Coronary artery (tissue), 2 donors: ENCODE measurements around the gene YLPM1.

Source experiments
- DNase-seq: peaks from one replicate; pipeline ENCODE4 v3.0.0-alpha.2; 2017; ENCODE audit warnings: low spot score
- H3K27ac ChIP-seq, 2 donors: fragments of 200-600 bp; sonication (generic); one replicate each; pipeline ENCODE4 v1.5.1; 2016 to 2019
- H3K4me3 ChIP-seq: fragments of 200-600 bp; sonication (generic); 2 replicates; pipeline ENCODE4 v1.5.1; 2016; ENCODE audit warnings: mild to moderate bottlenecking, moderate library complexity
- TF ChIP-seq, protein P1 (sequence below): fragments of 200-600 bp; sonication (generic); IDR thresholded peaks from one replicate; pipeline ENCODE4 v1.5.1; 2019; ENCODE audit warnings: antibody characterized with exemption

YLPM1 gene

DNA sequence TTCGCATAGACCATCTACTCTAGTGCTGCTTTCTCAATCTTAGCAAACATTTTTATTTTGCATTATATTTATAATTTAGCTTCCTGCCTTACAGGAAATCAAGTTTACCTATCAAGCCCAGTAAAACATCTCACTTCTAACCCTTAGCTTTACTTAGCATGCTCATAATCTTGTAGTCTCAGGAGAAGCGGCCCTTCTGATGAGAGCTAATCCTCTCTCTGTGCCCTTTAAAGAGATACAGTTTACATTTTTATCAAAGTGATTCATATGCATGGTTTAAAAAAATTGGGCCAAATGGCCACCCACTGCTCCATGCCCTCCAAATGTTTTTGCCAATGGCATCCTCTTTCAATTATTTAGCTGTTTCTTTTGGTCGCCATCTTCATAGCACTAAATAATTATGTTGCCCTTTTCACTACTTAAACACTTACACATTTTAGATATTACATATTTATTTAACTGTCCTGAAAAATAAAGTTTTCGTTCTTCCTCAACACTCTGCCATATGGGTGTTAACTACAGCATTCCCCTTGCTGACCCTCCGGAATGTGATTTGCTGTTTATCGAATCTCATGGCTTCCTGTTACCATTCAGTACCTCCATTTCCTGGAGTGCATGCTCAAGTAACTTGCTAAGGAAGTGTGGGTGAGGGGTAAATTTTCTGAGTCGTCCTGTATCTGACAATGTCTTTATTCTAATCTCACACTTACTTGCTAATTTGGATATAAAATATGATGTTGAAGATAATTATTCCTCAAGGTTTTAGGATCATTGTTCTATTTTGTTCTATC is 29.3 kb downstream of the YLPM1 start:
- TF ChIP-seq, protein P1, sequence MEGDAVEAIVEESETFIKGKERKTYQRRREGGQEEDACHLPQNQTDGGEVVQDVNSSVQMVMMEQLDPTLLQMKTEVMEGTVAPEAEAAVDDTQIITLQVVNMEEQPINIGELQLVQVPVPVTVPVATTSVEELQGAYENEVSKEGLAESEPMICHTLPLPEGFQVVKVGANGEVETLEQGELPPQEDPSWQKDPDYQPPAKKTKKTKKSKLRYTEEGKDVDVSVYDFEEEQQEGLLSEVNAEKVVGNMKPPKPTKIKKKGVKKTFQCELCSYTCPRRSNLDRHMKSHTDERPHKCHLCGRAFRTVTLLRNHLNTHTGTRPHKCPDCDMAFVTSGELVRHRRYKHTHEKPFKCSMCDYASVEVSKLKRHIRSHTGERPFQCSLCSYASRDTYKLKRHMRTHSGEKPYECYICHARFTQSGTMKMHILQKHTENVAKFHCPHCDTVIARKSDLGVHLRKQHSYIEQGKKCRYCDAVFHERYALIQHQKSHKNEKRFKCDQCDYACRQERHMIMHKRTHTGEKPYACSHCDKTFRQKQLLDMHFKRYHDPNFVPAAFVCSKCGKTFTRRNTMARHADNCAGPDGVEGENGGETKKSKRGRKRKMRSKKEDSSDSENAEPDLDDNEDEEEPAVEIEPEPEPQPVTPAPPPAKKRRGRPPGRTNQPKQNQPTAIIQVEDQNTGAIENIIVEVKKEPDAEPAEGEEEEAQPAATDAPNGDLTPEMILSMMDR = no peak
- no peak overlapping the region for H3K27ac ChIP-seq
- DNase-seq = no peak
- no peak overlapping the region for H3K4me3 ChIP-seq

DNA sequence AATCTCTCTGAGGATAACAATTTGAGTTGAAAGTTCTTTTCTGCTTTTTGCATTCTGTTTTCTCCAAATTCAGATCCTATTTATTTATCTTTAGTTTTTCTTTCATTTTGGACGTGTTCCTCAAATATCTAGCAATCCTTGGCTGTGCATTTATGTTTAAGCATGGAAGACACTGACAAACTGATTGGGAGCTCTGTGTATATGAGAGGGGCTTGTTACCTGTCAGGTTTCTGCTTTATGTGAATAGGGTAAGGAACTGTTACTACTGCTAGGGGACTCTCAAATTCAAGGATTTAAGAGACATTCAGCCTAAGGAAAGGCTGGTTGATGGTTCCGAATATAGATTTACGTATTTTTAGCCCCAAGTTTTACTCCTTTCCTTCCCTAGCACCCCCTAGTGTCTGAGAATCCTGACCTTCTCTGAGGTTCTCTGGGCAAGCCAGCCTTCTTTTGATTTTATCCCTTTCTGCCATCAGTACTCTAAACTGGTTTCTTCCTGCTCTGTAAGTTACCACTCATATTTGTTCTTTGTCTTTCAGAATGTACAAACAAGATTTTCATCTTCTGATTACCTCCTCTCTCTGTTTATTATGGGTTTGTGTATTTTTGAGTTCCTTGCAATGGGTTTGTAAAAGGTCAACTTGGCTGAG is 30.5 kb downstream of the YLPM1 start:
- no peak overlapping the region for H3K27ac ChIP-seq
- H3K4me3 ChIP-seq = no peak overlapping the region
- TF ChIP-seq, protein P1 = no peak
- DNase-seq = no peak

DNA sequence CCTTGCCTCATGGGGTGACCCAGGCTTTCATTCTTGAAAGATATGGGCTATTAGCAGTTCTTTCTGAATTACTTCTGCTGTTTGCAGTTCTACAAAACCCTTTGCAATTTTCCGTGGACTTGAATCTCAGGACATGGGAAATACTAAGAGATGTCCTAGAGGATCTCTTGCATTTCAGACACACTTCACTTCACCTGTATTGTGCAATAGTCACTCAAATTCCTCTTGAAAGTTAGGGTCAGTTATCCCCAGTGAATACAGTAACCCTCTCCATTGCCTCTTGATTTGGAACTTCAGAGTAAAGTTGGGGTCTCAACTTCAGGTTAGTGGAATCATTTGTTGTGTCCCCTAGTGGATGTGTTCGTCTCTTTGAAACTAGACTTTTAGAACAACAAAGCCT is 31.8 kb downstream of the YLPM1 start:
- TF ChIP-seq, protein P1 = no peak
- DNase-seq = no peak
- Histone ChIP-seq H3K27ac (no peak overlapping the region), H3K4me3 (no peak overlapping the region)

DNA sequence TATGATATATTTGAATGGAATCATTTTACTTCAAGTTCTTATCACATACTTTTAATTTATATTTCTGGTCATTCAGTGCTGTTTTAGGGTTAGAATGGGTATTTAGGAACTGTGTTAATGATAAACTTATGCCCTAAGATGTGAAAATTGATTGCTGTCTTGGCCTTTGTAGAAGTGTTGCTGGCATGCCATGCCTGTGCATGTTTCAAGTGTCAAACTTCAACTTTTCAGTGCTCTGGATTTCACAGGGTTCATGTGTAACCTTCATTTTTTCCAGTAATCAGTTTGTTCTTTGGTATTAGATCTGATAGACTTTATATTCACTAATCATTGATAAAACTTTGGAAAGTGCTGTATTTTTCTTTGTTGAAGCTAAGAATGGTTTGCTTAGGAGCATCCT is 36.6 kb downstream of the YLPM1 start:
- Histone ChIP-seq H3K4me3 (no peak overlapping the region), H3K27ac (no peak overlapping the region)
- TF ChIP-seq, protein P1 = no peak
- no peak for DNase-seq

DNA sequence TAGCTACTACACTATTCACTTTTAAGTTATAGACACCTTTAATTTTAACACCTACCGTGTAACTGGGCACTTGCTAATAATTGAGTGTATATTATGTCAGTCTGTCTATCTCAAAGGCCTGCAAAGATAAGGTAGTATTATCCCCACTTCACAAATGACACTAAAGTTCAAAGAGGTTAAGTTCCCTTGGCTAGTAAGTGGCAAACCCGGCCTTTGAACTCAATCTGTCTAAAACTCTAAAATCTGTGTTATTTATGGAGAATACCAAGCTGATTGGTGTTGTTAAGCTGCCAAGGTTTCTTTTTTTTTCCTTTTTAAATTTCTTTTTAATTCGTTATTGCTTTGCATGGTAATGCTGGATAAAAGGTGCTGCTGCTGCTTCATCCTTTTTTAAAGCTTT is 37.7 kb downstream of the YLPM1 start:
- TF ChIP-seq, protein P1 = no peak
- Histone ChIP-seq H3K27ac (no peak overlapping the region), H3K4me3 (no peak overlapping the region)
- no peak for DNase-seq

DNA sequence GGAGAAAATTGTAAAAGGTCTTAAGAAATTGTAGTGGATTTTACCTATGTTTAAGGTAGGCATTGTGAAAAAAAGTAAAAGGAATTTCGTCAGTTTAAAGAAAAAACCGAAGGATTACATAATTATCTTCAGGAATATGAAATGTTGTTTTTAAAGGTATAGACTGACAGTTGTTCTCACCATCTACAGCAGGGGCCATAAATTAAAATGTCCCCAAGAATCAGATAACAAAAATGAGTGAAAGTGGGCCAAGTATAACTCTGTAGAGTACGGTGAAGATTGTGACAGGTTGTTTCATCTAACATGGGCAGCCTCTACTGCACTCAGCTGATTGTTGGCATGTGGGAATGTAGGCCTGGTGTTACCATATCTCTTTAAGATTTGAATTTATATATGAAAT is 38.3 kb downstream of the YLPM1 start:
- DNase-seq = no peak
- Histone ChIP-seq H3K27ac (no peak overlapping the region), H3K4me3 (no peak overlapping the region)
- TF ChIP-seq, protein P1 = no peak
